HG02884 (cell line): Measurements from ENCODE around the gene TTC39B.
"Not testable (repeated sequence)": the region's sequence is repeated elsewhere in the genome, so short reads cannot be mapped to it uniquely, and the experiment has no call there.

Experiments used
- ATAC-seq: cut with Tn5 transposase; IDR thresholded peaks from one replicate; pipeline ENCODE4 v1.9.1; 2021; ENCODE audit warnings: mild to moderate bottlenecking, moderate library complexity; ENCODE audit not compliant: unreplicated experiment

Gene TTC39B

GRCh38 chr9:15306757-15307522 is at the start of gene TTC39B:
TSS of gene TTC39B (minus strand) at chr9:15307216. CDS start at chr9:15307125, 91 bp downstream.
- peak; percentile 92 for ATAC-seq

GRCh38 chr9:15355669-15356068 is 48.7 kb upstream of the TTC39B start:
- no peak for ATAC-seq

GRCh38 chr9:15354713-15355112 is 47.7 kb upstream of the TTC39B start:
- no peak for ATAC-seq

GRCh38 chr9:15353892-15354291 is 46.9 kb upstream of the TTC39B start:
- no peak for ATAC-seq

- no peak for ATAC-seq
Measured at GRCh38 chr9:15352306-15352705, 45.3 kb upstream of the TTC39B start.

- no peak for ATAC-seq
Measured at GRCh38 chr9:15349892-15350761, 43.1 kb upstream of the TTC39B start.

GRCh38 chr9:15346837-15347236 is 39.8 kb upstream of the TTC39B start:
- ATAC-seq, result no peak

- ATAC-seq, result no peak
Measured at GRCh38 chr9:15344191-15344590, 37.2 kb upstream of the TTC39B start.

GRCh38 chr9:15333376-15333881 is 26.4 kb upstream of the TTC39B start:
- no peak for ATAC-seq

GRCh38 chr9:15332939-15333338 is 25.9 kb upstream of the TTC39B start:
- ATAC-seq, result no peak

GRCh38 chr9:15329539-15330109 is 22.6 kb upstream of the TTC39B start:
- ATAC-seq, result no peak

- ATAC-seq, result no peak
Measured at GRCh38 chr9:15328946-15329345, 21.9 kb upstream of the TTC39B start.

- not testable (repeated sequence) for ATAC-seq
Measured at GRCh38 chr9:15322695-15323094, 15.7 kb upstream of the TTC39B start.

GRCh38 chr9:15319661-15320060 is 12.6 kb upstream of the TTC39B start:
- ATAC-seq, result not testable (repeated sequence)

GRCh38 chr9:15317836-15318235 is 10.8 kb upstream of the TTC39B start:
- no peak for ATAC-seq

GRCh38 chr9:15311607-15312006 is 4.6 kb upstream of the TTC39B start:
- no peak for ATAC-seq

GRCh38 chr9:15310107-15310850 is 3.3 kb upstream of the TTC39B start:
- no peak for ATAC-seq

GRCh38 chr9:15308511-15308910 is 1.5 kb upstream of the TTC39B start:
- ATAC-seq, result no peak

- ATAC-seq, result peak; percentile 17
Measured at GRCh38 chr9:15307523-15307841, 466 bp upstream of the TTC39B start.

GRCh38 chr9:15306068-15306756 is 804 bp downstream of the TTC39B start:
- ATAC-seq, result peak; percentile 16
